ENCODE measurements around the gene POLR3K.
"Not testable (repeated sequence)": the region's sequence is repeated elsewhere in the genome, so short reads cannot be mapped to it uniquely, and the experiment has no call there.

POLR3K gene

DNA sequence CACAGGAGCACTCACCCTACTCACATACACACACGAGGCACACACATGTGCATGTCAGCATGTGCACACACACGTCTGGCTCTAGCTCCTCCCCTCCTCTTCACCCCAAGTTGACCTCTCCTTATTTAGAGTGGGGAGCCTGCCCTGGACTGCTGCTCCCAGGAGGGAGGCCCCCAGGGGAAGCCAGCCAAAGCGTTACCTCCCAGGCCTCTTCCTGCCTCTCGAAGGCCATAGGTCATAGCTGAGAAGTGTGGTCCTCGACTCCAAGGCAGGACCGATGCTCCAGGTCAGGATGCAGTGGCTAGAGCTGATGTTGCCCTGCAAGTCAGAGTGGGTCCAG, 18.8 kb downstream of the POLR3K start:
- POLR2A ChIA-PET (ENCODE audit: low non-redundant PET): no interaction called here
- CTCF ChIA-PET: no interaction called here
- H3K27ac ChIP-seq: no peak overlapping the region
- TF ChIP-seq CTCF (conservative IDR thresholded peaks at IDR 0.05; ENCODE audit: low read depth): no peak
- DNase-seq (ENCODE audit: low spot score): no peak

DNA sequence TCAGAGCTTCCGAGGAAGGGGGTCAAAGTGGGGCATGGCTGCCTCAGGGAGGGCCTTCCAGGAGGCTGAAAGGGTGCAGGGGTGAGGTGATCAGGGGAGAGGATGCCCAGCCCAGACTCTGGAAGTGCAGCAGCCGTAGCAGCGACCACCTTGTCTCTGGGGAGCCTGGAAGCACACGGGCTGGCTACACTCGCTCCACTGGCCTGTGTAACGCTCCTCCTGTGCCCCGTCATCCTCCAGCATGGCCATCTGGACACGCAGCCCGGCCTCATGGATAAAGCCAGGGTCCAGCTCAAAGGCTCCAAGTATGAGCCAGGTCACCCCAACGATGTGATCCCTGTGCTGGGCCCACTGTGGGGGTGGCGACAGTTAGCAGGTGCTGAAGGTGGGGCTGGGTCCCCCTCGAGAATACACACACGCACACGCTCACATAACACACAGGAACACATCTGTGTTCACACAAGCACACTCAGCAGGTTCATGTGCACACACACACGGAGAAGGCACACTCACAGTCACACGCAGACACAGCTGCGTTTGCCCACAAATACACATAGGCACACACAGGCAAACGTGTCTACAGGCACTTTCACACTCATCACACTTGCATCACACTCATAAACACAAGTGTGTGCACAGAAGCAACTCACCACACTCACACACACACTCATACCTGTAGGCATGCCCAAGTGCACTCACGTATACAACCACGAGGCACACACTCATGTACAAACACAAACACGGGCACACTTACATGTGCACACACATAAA, 19.3 kb downstream of the POLR3K start:
- H3K27ac ChIP-seq: no peak overlapping the region
- ChIA-PET CTCF (no interaction called here), POLR2A (ENCODE audit: low non-redundant PET) (no interaction called here)
- no peak for DNase-seq (ENCODE audit: low spot score)
- no peak for TF ChIP-seq CTCF (conservative IDR thresholded peaks at IDR 0.05; ENCODE audit: low read depth)

- DNase-seq (ENCODE audit: low spot score); POLR2A ChIA-PET (ENCODE audit: low non-redundant PET); CTCF ChIA-PET; H3K27ac ChIP-seq: not testable (repeated sequence)
Observed at GRCh38 chr16:33154-33876, 20.1 kb downstream of the POLR3K start.

- CTCF ChIA-PET; DNase-seq (ENCODE audit: low spot score); H3K27ac ChIP-seq; POLR2A ChIA-PET (ENCODE audit: low non-redundant PET): not testable (repeated sequence)
Observed at GRCh38 chr16:30627-31026, 22.8 kb downstream of the POLR3K start.

DNA sequence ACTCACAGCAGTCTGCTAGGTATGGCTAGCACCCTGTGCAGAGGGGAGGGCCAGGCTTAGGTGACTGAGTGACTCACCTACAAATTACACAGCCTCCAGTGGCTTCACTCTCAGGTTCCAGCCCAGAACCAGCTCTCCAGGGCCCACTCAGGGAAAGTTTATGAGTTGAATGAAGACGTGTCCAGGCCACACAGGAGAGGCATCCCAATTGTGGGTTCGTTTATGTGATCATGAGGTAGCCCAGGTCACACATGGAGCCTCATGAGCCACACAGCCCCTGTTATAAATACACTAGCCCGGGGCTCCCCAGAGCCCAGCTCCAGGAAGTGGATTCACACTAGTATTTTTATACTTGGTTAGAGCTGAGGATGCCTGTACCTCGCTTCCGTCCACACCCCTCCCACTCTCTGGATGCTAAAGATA, 27.5 kb downstream of the POLR3K start:
- H3K27ac ChIP-seq; CTCF ChIA-PET; POLR2A ChIA-PET (ENCODE audit: low non-redundant PET); DNase-seq (ENCODE audit: low spot score): not testable (repeated sequence)

DNA sequence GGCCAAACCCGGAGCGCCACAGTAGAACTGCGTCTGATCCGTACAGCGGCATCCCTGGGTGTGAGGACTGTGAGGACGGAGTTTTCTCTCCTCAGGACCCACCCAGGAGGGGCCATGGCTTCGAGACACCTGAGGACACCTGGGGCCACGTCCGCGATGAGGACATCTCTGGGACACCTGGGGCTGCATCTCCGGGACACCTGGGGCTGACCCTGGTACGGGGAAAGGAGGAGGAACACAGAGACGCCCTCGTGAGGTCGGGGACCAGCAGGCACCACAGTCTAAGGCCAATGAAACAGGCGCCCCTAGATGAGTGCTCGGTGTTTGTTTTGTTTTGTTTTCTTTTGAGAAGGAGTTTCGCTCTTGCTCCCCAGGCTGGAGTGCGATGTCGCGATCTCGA, 29.3 kb downstream of the POLR3K start:
- DNase-seq (ENCODE audit: low spot score); CTCF ChIA-PET; POLR2A ChIA-PET (ENCODE audit: low non-redundant PET): not testable (repeated sequence)

DNA sequence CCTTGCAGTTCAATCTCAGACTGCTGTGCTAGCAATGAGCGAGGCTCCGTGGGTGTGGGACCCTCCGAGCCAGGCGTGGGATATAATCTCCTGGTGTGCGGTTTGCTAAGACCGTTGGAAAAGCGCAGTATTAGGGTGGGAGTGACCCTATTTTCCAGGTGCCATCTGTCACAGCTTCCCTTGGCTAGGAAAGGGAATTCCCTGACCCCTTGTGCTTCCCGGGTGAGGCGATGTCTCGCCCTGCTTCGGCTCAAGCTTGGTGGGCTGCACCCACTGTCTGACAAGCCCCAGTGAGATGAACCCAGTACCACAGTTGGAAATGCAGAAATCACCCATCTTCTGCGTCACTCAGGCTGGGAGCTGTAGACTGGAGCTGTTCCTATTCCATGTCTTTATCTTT, 32.5 kb downstream of the POLR3K start:
- POLR2A ChIA-PET (ENCODE audit: low non-redundant PET); H3K27ac ChIP-seq; DNase-seq (ENCODE audit: low spot score); CTCF ChIA-PET: not testable (repeated sequence)

More for the DNA sequence above, 29.3 kb downstream of the POLR3K start:
- H3K27ac ChIP-seq: not testable (repeated sequence)

DNA sequence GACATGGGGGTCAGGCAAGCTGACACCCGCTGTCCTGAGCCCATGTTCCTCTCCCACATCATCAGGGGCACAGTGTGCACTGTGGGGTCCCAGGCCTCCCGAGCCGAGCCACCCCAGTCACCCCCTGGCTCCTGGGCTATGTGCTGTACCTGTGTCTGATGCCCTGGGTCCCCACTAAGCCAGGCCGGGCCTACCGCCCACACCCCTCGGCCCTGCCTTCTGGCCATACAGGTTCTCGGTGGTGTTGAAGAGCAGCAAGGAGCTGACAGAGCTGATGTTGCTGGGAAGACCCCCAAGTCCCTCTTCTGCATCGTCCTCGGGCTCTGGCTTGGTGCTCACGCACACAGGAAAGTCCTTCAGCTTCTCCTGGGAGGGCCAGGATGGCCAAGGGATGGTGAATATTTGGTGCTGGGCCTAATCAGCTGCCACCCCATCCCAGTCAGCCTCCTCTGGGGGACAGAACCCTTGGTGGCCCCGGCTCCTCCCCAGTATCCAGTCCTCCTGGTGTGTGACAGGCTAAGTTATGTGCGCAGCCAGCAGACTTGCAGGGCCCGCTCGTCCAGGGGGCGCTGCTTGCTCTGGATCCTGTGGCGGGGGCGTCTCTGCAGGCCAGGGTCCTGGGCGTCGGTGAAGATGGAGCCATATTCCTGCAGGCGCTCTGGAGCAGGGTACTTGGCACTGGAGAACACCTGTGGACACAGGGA, 36.2 kb downstream of the POLR3K start:
- POLR2A ChIA-PET (ENCODE audit: low non-redundant PET); H3K27ac ChIP-seq; DNase-seq (ENCODE audit: low spot score); CTCF ChIA-PET: not testable (repeated sequence)

DNA sequence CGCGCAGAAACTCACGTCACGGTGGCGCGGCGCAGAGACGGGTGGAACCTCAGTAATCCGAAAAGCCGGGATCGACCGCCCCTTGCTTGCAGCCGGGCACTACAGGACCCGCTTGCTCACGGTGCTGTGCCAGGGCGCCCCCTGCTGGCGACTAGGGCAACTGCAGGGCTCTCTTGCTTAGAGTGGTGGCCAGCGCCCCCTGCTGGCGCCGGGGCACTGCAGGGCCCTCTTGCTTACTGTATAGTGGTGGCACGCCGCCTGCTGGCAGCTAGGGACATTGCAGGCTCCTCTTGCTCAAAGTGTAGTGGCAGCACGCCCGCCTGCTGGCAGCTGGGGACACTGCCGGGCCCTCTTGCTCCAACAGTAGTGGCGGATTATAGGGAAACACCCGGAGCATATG, 42.6 kb downstream of the POLR3K start:
- CTCF ChIA-PET; DNase-seq (ENCODE audit: low spot score); H3K27ac ChIP-seq; POLR2A ChIA-PET (ENCODE audit: low non-redundant PET): not testable (repeated sequence)

GRCh38 chr16:9903-10665, 43.3 kb downstream of the POLR3K start:
- H3K27ac ChIP-seq: no peak overlapping the region
- DNase-seq (ENCODE audit: low spot score): no peak
- TF ChIP-seq CTCF (conservative IDR thresholded peaks at IDR 0.05; ENCODE audit: low read depth): no peak
- POLR2A ChIA-PET (ENCODE audit: low non-redundant PET): no interaction called here
- CTCF ChIA-PET: no interaction called here
